HepG2 (cell line): ENCODE measurements around the gene BABAM1. TPM values are rescaled to one million over a fixed set of nuclear protein-coding genes. Genes with fewer than 3 reads are reported as not detected.

Experiments
- ATF4 ChIP-seq, 2 experiments: fragments of 450-650 bp in 1 of 2; sonication (generic) in 1 of 2; formaldehyde crosslinking; IDR thresholded peaks; 2 replicates each; pipeline versions ENCODE4 v1.5.0 to v1.8.0; 2020 to 2022; ENCODE audit warnings: mild to moderate bottlenecking in 1 of 2, missing genetic modification reagents in 1 of 2
- CCDC6 ChIP-seq: sonication (generic); formaldehyde crosslinking; IDR thresholded peaks from 2 replicates; pipeline ENCODE4 v1.8.1; 2022; ENCODE audit warnings: mild to moderate bottlenecking, missing genetic modification reagents, moderate library complexity
- GABPA ChIP-seq, 2 experiments: IDR thresholded peaks; 2 replicates each; pipeline ENCODE4 v1.6.1; 2011 to 2016; ENCODE audit warnings: low read depth in 2 of 2, low read length in 1 of 2, missing biosample characterization in 1 of 2, missing genetic modification characterization in 1 of 2
- IKZF5 ChIP-seq: IDR thresholded peaks from 2 replicates; pipeline ENCODE4 v1.6.1; 2018; ENCODE audit warnings: missing genetic modification reagents, mild to moderate bottlenecking, missing compliant biosample characterization
- MLX ChIP-seq: IDR thresholded peaks from 2 replicates; pipeline ENCODE4 v1.6.1; 2016
- MTF2 ChIP-seq: sonication (generic); formaldehyde crosslinking; IDR thresholded peaks from 2 replicates; pipeline ENCODE4 v1.5.0; 2020; ENCODE audit warnings: missing genetic modification reagents, borderline replicate concordance
- NFIC ChIP-seq: IDR thresholded peaks from 2 replicates; pipeline ENCODE4 v1.6.1; 2012; ENCODE audit warnings: mild to moderate bottlenecking, low read length, inconsistent platforms
- NONO ChIP-seq, 2 experiments: fragments of 450-650 bp in 1 of 2; sonication (generic) in 1 of 2; formaldehyde crosslinking in 1 of 2; IDR thresholded peaks in 1 of 2; conservative IDR thresholded peaks in 1 of 2; 2 replicates each; pipeline versions ENCODE4 v1.6.1 to v1.8.0; 2017 to 2022; ENCODE audit warnings: mild to moderate bottlenecking in 1 of 2, missing genetic modification reagents in 1 of 2, moderate library complexity in 1 of 2
- PAWR ChIP-seq: sonication (generic); formaldehyde crosslinking; IDR thresholded peaks from 2 replicates; pipeline ENCODE4 v1.4.0; 2020; ENCODE audit warnings: missing genetic modification reagents, mild to moderate bottlenecking, borderline replicate concordance
- PHB2 ChIP-seq: fragments of 450-650 bp; IDR thresholded peaks from 2 replicates; pipeline ENCODE4 v1.6.1; 2018; ENCODE audit not compliant: partially characterized antibody
- SMARCC2 ChIP-seq: fragments of 450-650 bp; IDR thresholded peaks from 2 replicates; pipeline ENCODE4 v1.6.1; 2017; ENCODE audit warnings: antibody characterized with exemption, mild to moderate bottlenecking
- ZNF17 ChIP-seq: sonication (generic); formaldehyde crosslinking; IDR thresholded peaks from 2 replicates; pipeline ENCODE4 v1.5.0; 2020; ENCODE audit warnings: mild to moderate bottlenecking, missing genetic modification reagents
- ZNF274 ChIP-seq: sonication (generic); formaldehyde crosslinking; IDR thresholded peaks from 2 replicates; pipeline ENCODE4 v1.5.1; 2020; ENCODE audit warnings: mild to moderate bottlenecking, missing genetic modification reagents
- ZNF318 ChIP-seq: sonication (generic); formaldehyde crosslinking; IDR thresholded peaks from 2 replicates; pipeline ENCODE4 v1.4.0; 2020; ENCODE audit warnings: mild to moderate bottlenecking, missing genetic modification reagents
- ZNF333 ChIP-seq: sonication (generic); formaldehyde crosslinking; IDR thresholded peaks from 2 replicates; pipeline ENCODE4 v1.4.0; 2020; ENCODE audit warnings: mild to moderate bottlenecking, missing genetic modification reagents, borderline replicate concordance
- ZNF660 ChIP-seq: sonication (generic); formaldehyde crosslinking; IDR thresholded peaks from 2 replicates; pipeline ENCODE4 v1.5.1; 2020; ENCODE audit warnings: mild to moderate bottlenecking, low read depth, missing genetic modification reagents, borderline replicate concordance
- ZNF674 ChIP-seq: sonication (generic); formaldehyde crosslinking; IDR thresholded peaks from 2 replicates; pipeline ENCODE4 v1.5.0; 2020; ENCODE audit warnings: low read depth, mild to moderate bottlenecking, missing genetic modification reagents
- polyA plus RNA-seq, 8 experiments: library from polyadenylated mRNA; depleted of rRNA in 3 of 8; stranded (reverse) in 7 of 8; unstranded in 1 of 8; fragments of >200 nt; fragmentation: Illumina TruSeq in 4 of 8; extraction: Trizol in 4 of 8; gene quantifications; 2 replicates each; pipeline versions ENCODE4 v1.2.1 to v1.2.3, GENCODE V29; 2011 to 2016; ENCODE audit warnings: low read depth in 4 of 8, missing spikeins in 1 of 8, mixed read lengths in 1 of 8; ENCODE audit not compliant: insufficient read depth in 1 of 8
- total RNA-seq, 5 experiments: library from RNA; depleted of rRNA; stranded (reverse); fragments of >200 nt; fragmentation: Illumina TruSeq; extraction: Trizol; gene quantifications; 2 replicates each; pipeline ENCODE4 v1.2.3, GENCODE V29; 2016; ENCODE audit warnings: low read depth in 1 of 5

The BABAM1 gene
- total and polyA plus RNA-seq, 2 of the 13 experiments (the other 11 are each of a cell fraction or from before 2014, with no cell fraction given), result 70.0 to 82.0 TPM

GRCh38 chr19:17305517-17306284 lies 38.5 kb downstream of the BABAM1 start, which contains the start of gene MRPL34 (continued):
- TF ChIP-seq ATF4 (CRISPR knock-in tag; IDR thresholded peaks at IDR 0.05) (no peak), MTF2 (0 out of 2 replicates have a peak, but pooled peaks have one; percentile 47), ZNF274 (CRISPR knock-in tag) (no peak; the same call in 1 of the 2 replicates), ZNF674 (CRISPR knock-in tag) (no peak), NFIC (no peak), ZNF318 (CRISPR knock-in tag) (0 out of 2 replicates have a peak, but pooled peaks have one; percentile 34), GABPA (IDR thresholded peaks at IDR 0.05; ENCODE audit: low read depth, low read length) (no peak), GABPA (CRISPR knock-in tag; IDR thresholded peaks at IDR 0.05; ENCODE audit: low read depth) (peak; percentile 70), ZNF333 (CRISPR knock-in tag) (no peak), SMARCC2 (no peak), NONO (IDR thresholded peaks at IDR 0.05) (no peak), NONO (CRISPR knock-in tag; conservative IDR thresholded peaks at IDR 0.05) (no peak; the same call in 1 of the 2 replicates), ZNF660 (CRISPR knock-in tag) (no peak), IKZF5 (CRISPR knock-in tag) (peak; percentile 66), ZNF17 (CRISPR knock-in tag) (no peak), PAWR (CRISPR knock-in tag) (no peak), MLX (CRISPR knock-in tag) (no peak), PHB2 (no peak), CCDC6 (CRISPR knock-in tag) (peak; percentile 58; the same call in 1 of the 2 replicates)
